Naive thymus-derived CD4-positive, alpha-beta T cell (primary cell): ENCODE results near the gene SLIT3. TPM values are rescaled to one million over a fixed set of nuclear protein-coding genes. Genes with fewer than 3 reads are reported as not detected.

Experiments used
- ATAC-seq: fragments of 150-1000 bp; cut with Tn5 transposase; 2 replicates; pipeline ENCODE4 v1.10.0; 2021; ENCODE audit warnings: mild to moderate bottlenecking, moderate library complexity
- CTCF ChIA-PET: fragments of 350-600 bp; sonication (Branson Sonifier 250); formaldehyde crosslinking; loops from one replicate; lab custom pipeline; 2021; ENCODE audit warnings: antibody characterized with exemption; lab: Charles Lee
- POLR2A ChIA-PET: fragments of 350-600 bp; sonication (Branson Sonifier 250); formaldehyde crosslinking; loops from one replicate; lab custom pipeline; 2021; ENCODE audit warnings: antibody characterized with exemption, inconsistent platforms; lab: Charles Lee
- DNase-seq, 9 donors: peaks; one replicate each; pipeline versions ENCODE4 v3.0.0 to v3.0.0-alpha.2; 2020 to 2022; ENCODE audit warnings: mixed read lengths in 1 of 9
- H3K27ac ChIP-seq: one replicate; pipeline ENCODE4 v1.7.0; 2013; ENCODE audit warnings: mild to moderate bottlenecking, low read depth, low read length, moderate library complexity
- H3K27me3 ChIP-seq, 2 donors: one replicate each; pipeline ENCODE4 v1.7.0; 2013; ENCODE audit warnings: low read length in 2 of 2, mild to moderate bottlenecking in 2 of 2, moderate library complexity in 2 of 2; ENCODE audit not compliant: control insufficient read depth in 2 of 2, insufficient read depth in 2 of 2
- H3K36me3 ChIP-seq, 3 experiments: 1 replicate in 2 of 3; 2 replicates in 1 of 3; pipeline ENCODE4 v1.7.0; 2013; ENCODE audit warnings: low read length in 3 of 3, mild to moderate bottlenecking in 3 of 3, moderate library complexity in 1 of 3; ENCODE audit not compliant: insufficient read depth in 3 of 3, control insufficient read depth in 2 of 3
- H3K4me1 ChIP-seq, 2 donors: one replicate each; pipeline ENCODE4 v1.7.0; 2013; ENCODE audit warnings: low read length in 2 of 2, mild to moderate bottlenecking in 2 of 2, moderate library complexity in 1 of 2; ENCODE audit not compliant: control insufficient read depth in 2 of 2, insufficient read depth in 2 of 2
- H3K4me3 ChIP-seq: 2 replicates; pipeline ENCODE4 v1.7.0; 2013; ENCODE audit warnings: mild to moderate bottlenecking, low read length
- H3K9me3 ChIP-seq, 3 experiments: 1 replicate in 2 of 3; 2 replicates in 1 of 3; pipeline ENCODE4 v1.7.0; 2013; ENCODE audit warnings: low read length in 3 of 3; ENCODE audit not compliant: control insufficient read depth in 2 of 3
- H3K27ac Mint-ChIP-seq, 9 donors: one replicate each; pipeline ENCODE4 v1.8.0; 2020 to 2022; ENCODE audit warnings: mixed read lengths in 9 of 9, mild to moderate bottlenecking in 8 of 9, moderate library complexity in 5 of 9, inconsistent platforms in 2 of 9
- H3K27me3 Mint-ChIP-seq, 5 donors: one replicate each; pipeline ENCODE4 v1.8.0; 2021 to 2022; ENCODE audit warnings: mixed read lengths in 5 of 5, mild to moderate bottlenecking in 1 of 5
- H3K36me3 Mint-ChIP-seq, 5 donors: one replicate each; pipeline ENCODE4 v1.8.0; 2020 to 2022; ENCODE audit warnings: mixed read lengths in 5 of 5, mild to moderate bottlenecking in 3 of 5, inconsistent platforms in 1 of 5
- H3K4me1 Mint-ChIP-seq, 7 donors: one replicate each; pipeline ENCODE4 v1.8.0; 2020 to 2022; ENCODE audit warnings: mixed read lengths in 7 of 7, mild to moderate bottlenecking in 3 of 7, inconsistent platforms in 1 of 7
- H3K4me3 Mint-ChIP-seq, 10 donors: one replicate each; pipeline ENCODE4 v1.8.0; 2020 to 2022; ENCODE audit warnings: mild to moderate bottlenecking in 10 of 10, mixed read lengths in 10 of 10, moderate library complexity in 6 of 10, inconsistent platforms in 2 of 10
- H3K9me3 Mint-ChIP-seq, 11 donors: one replicate each; pipeline ENCODE4 v1.8.0; 2020 to 2022; ENCODE audit warnings: mixed read lengths in 11 of 11, mild to moderate bottlenecking in 4 of 11, inconsistent platforms in 1 of 11, moderate library complexity in 1 of 11
- intact Hi-C, 2 donors: fragments of 100-400 bp; cut with micrococcal nuclease; formaldehyde crosslinking; loops; one replicate each; pipeline ENCODE4 v1.15.1; 2023
- polyA plus RNA-seq, 2 donors: library from polyadenylated mRNA; unstranded; fragments of 300-500 nt; fragmentation: Illumina TruSeq; gene quantifications; one replicate each; pipeline ENCODE4 v1.2.3, GENCODE V29; 2021
- total RNA-seq, 6 experiments: library from RNA in 5 of 6; stranded (reverse) in 5 of 6; gene quantifications; 1 replicate in 5 of 6; 2 replicates in 1 of 6; pipeline ENCODE4 v1.2.3 and lab custom pipeline; 2021 to 2026

The SLIT3 gene
- total and polyA plus RNA-seq, 7 experiments from 2014 or later: 0.34 TPM; not detected in 6

- Histone ChIP-seq H3K27me3 (peaks cover 0 to 3% of the 10 kb centered on the region in 2 donors), H3K9me3 (no peaks in the 10 kb centered on the region), H3K27ac (no peak overlapping the region), H3K4me1 (no peaks in the 10 kb centered on the region), H3K4me3 (no peak overlapping the region), H3K36me3 (no peaks in the 10 kb centered on the region)
- Mint-ChIP-seq H3K4me3 (no peak overlapping the region), H3K9me3 (peaks cover 0 to 6% (median 0%) of the 10 kb centered on the region in 11 donors), H3K36me3 (no peaks in the 10 kb centered on the region), H3K27me3 (peaks cover 0 to 27% (median 14%) of the 10 kb centered on the region in 5 donors), H3K27ac (no peak overlapping the region), H3K4me1 (no peaks in the 10 kb centered on the region)
- intact Hi-C loops: no loop called here
- DNase-seq: no peak
- POLR2A ChIA-PET: no interaction called here
- ATAC-seq: no peak
- CTCF ChIA-PET: no interaction called here
These were observed 17.6 kb upstream of the SLIT3 start for GRCh38 chr5:169318556-169318955.

GRCh38 chr5:169307646-169308045 is 6.7 kb upstream of the SLIT3 start:
- H3K9me3 ChIP-seq: no peaks in the 10 kb centered on the region
- DNase-seq: no peak
- H3K4me3 Mint-ChIP-seq: no peak overlapping the region
- no peaks in the 10 kb centered on the region for H3K36me3 Mint-ChIP-seq
- H3K4me1 Mint-ChIP-seq: peaks cover 0 to 1% (median under 1%) of the 10 kb centered on the region in 7 donors
- H3K27ac ChIP-seq: no peak overlapping the region
- no peaks in the 10 kb centered on the region for H3K27me3 ChIP-seq
- ChIA-PET CTCF (no interaction called here), POLR2A (no interaction called here)
- intact Hi-C loops: no loop called here
- peaks cover 0 to 10% (median 0%) of the 10 kb centered on the region in 11 donors for H3K9me3 Mint-ChIP-seq
- no peak overlapping the region for H3K4me3 ChIP-seq
- no peak for ATAC-seq
- no peak overlapping the region for H3K27ac Mint-ChIP-seq
- no peaks in the 10 kb centered on the region for H3K36me3 ChIP-seq
- H3K4me1 ChIP-seq: no peaks in the 10 kb centered on the region
- peaks cover 11 to 70% (median 51%) of the 10 kb centered on the region in 5 donors for H3K27me3 Mint-ChIP-seq

- Mint-ChIP-seq H3K27me3 (peaks cover 27 to 67% (median 49%) of the 10 kb centered on the region in 5 donors), H3K9me3 (peaks cover 0 to 9% (median 0%) of the 10 kb centered on the region in 11 donors)
These were observed 4.4 kb upstream of the SLIT3 start for GRCh38 chr5:169305366-169305765.

GRCh38 chr5:169304175-169304574 is 3.2 kb upstream of the SLIT3 start:
- no peak for DNase-seq
- no peaks in the 10 kb centered on the region for H3K4me1 ChIP-seq
- Mint-ChIP-seq H3K4me1 (peaks cover 9 to 17% (median 14%) of the 10 kb centered on the region in 7 donors), H3K27ac (no peak overlapping the region), H3K4me3 (no peak overlapping the region), H3K9me3 (peaks cover 0 to 9% (median 0%) of the 10 kb centered on the region in 11 donors), H3K27me3 (peaks cover 39 to 72% (median 58%) of the 10 kb centered on the region in 5 donors), H3K36me3 (peaks cover 0 to 2% (median 0%) of the 10 kb centered on the region in 5 donors)
- ChIA-PET POLR2A (no interaction called here), CTCF (no interaction called here)
- H3K4me3 ChIP-seq: no peak overlapping the region
- no peaks in the 10 kb centered on the region for H3K27me3 ChIP-seq
- H3K36me3 ChIP-seq: no peaks in the 10 kb centered on the region
- ATAC-seq: no peak
- H3K27ac ChIP-seq: no peak overlapping the region
- intact Hi-C loops: no loop called here
- H3K9me3 ChIP-seq: no peaks in the 10 kb centered on the region

More at GRCh38 chr5:169305366-169305765, 4.4 kb upstream of the SLIT3 start:
- H3K9me3 ChIP-seq: no peaks in the 10 kb centered on the region
- CTCF ChIA-PET: no interaction called here
- no peak overlapping the region for H3K4me3 Mint-ChIP-seq
- ATAC-seq (no peak), DNase-seq (no peak)
- H3K4me1 ChIP-seq: no peaks in the 10 kb centered on the region
- no peaks in the 10 kb centered on the region for H3K36me3 ChIP-seq
- H3K27me3 ChIP-seq: no peaks in the 10 kb centered on the region
- H3K4me3 ChIP-seq: no peak overlapping the region
- intact Hi-C loops: no loop called here
- no peak overlapping the region for H3K27ac ChIP-seq
- H3K27ac Mint-ChIP-seq: no peak overlapping the region
- H3K36me3 Mint-ChIP-seq: peaks cover 0 to 2% (median 0%) of the 10 kb centered on the region in 5 donors
- H3K4me1 Mint-ChIP-seq: peaks cover 9 to 16% (median 14%) of the 10 kb centered on the region in 7 donors
- POLR2A ChIA-PET: no interaction called here

GRCh38 chr5:169303119-169303515 is 2.2 kb upstream of the SLIT3 start:
- ChIA-PET CTCF (interaction anchor here (0.6 kb wide), 1 partner anchor 600 kb away, joined by 3 read pairs; no protein-coding TSS in a partner anchor), POLR2A (no interaction called here)
- intact Hi-C loops: loop anchor here in 1 of 2 donors (2.0 kb wide), 1 partner anchor 316 kb away; no protein-coding TSS in a partner anchor
- peaks cover 9 to 20% (median 14%) of the 10 kb centered on the region in 7 donors for H3K4me1 Mint-ChIP-seq
- DNase-seq (no peak), ATAC-seq (no peak)
- peaks cover 0 to 2% (median 0%) of the 10 kb centered on the region in 5 donors for H3K36me3 Mint-ChIP-seq
- peaks cover 48 to 79% (median 65%) of the 10 kb centered on the region in 5 donors for H3K27me3 Mint-ChIP-seq
- H3K9me3 Mint-ChIP-seq: peaks cover 0 to 9% (median 0%) of the 10 kb centered on the region in 11 donors
- H3K27ac ChIP-seq: no peak overlapping the region
- H3K27me3 ChIP-seq: no peaks in the 10 kb centered on the region
- H3K4me3 Mint-ChIP-seq: no peak overlapping the region
- H3K27ac Mint-ChIP-seq: no peak overlapping the region
- H3K4me1 ChIP-seq: no peaks in the 10 kb centered on the region
- H3K9me3 ChIP-seq: no peaks in the 10 kb centered on the region
- no peak overlapping the region for H3K4me3 ChIP-seq
- no peaks in the 10 kb centered on the region for H3K36me3 ChIP-seq

GRCh38 chr5:169302491-169303118 is 1.7 kb upstream of the SLIT3 start:
- POLR2A ChIA-PET: no interaction called here
- Mint-ChIP-seq H3K27ac (no peak overlapping the region), H3K4me3 (peak overlapping the region in 4 of 10 donors; percentile 10 to 58 (median 26)), H3K27me3 (peaks cover 49 to 84% (median 62%) of the 10 kb centered on the region in 5 donors), H3K36me3 (peaks cover 0 to 2% (median 0%) of the 10 kb centered on the region in 5 donors), H3K4me1 (peaks cover 9 to 20% (median 14%) of the 10 kb centered on the region in 7 donors), H3K9me3 (peaks cover 0 to 7% (median 0%) of the 10 kb centered on the region in 11 donors)
- H3K4me1 ChIP-seq: no peaks in the 10 kb centered on the region
- no peaks in the 10 kb centered on the region for H3K9me3 ChIP-seq
- no peaks in the 10 kb centered on the region for H3K36me3 ChIP-seq
- DNase-seq (peak in 5 of 9 donors; percentile 3 to 58 (median 23)), ATAC-seq (no peak)
- no peak overlapping the region for H3K4me3 ChIP-seq
- intact Hi-C loops: loop anchor here in 1 of 2 donors (1.0 to 2.0 kb wide), 2 partner anchors 316 to 623 kb away; no protein-coding TSS in a partner anchor
- CTCF ChIA-PET: interaction anchor here (0.6 kb wide), 1 partner anchor 599 kb away, joined by 3 read pairs; no protein-coding TSS in a partner anchor
- no peaks in the 10 kb centered on the region for H3K27me3 ChIP-seq
- no peak overlapping the region for H3K27ac ChIP-seq
